Ascending aorta (tissue), 2 donors: ENCODE data around the gene SEMA3F. TPM values are rescaled to one million over a fixed set of nuclear protein-coding genes. Genes with fewer than 3 reads are reported as not detected.

Experiments used
- DNase-seq, 2 donors: peaks; one replicate each; pipeline ENCODE4 v3.0.0-alpha.2; 2019; ENCODE audit warnings: low spot score in 2 of 2
- H3K27ac ChIP-seq, 2 donors: fragments of 200-600 bp; sonication (generic); one replicate each; pipeline ENCODE4 v1.5.1; 2016 to 2017; ENCODE audit warnings: mild to moderate bottlenecking in 1 of 2
- H3K27me3 ChIP-seq: fragments of 200-600 bp; sonication (generic); one replicate; pipeline ENCODE4 v1.5.1; 2017
- H3K36me3 ChIP-seq, 2 donors: fragments of 200-600 bp; sonication (generic); one replicate each; pipeline ENCODE4 v1.5.1; 2016
- H3K4me1 ChIP-seq, 2 donors: fragments of 200-600 bp; sonication (generic); one replicate each; pipeline ENCODE4 v1.5.1; 2016 to 2017; ENCODE audit warnings: mild to moderate bottlenecking in 1 of 2
- H3K4me3 ChIP-seq, 2 donors: fragments of 200-600 bp; sonication (generic); one replicate each; pipeline ENCODE4 v1.5.1; 2016 to 2017; ENCODE audit warnings: mild to moderate bottlenecking in 1 of 2
- H3K9me3 ChIP-seq, 2 donors: fragments of 200-600 bp; sonication (generic); one replicate each; pipeline ENCODE4 v1.5.1; 2016
- intact Hi-C: fragments of 100-400 bp; cut with DNase I; formaldehyde crosslinking; loops from one replicate; pipeline ENCODE4 v1.15.1; 2023
- total RNA-seq: library from RNA; depleted of rRNA; stranded (reverse); fragments of >200 nt; gene quantifications from one replicate; pipeline ENCODE4 v1.1.0, GENCODE V29; 2016
- TF ChIP-seq, protein P1 (sequence below), 3 experiments: fragments of 200-600 bp in 2 of 3; fragments of 450-650 bp in 1 of 3; sonication (generic) in 2 of 3; IDR thresholded peaks; one replicate each; pipeline ENCODE4 v1.5.1; 2016 to 2019; ENCODE audit warnings: antibody characterized with exemption in 3 of 3, mild to moderate bottlenecking in 1 of 3, moderate library complexity in 1 of 3

SEMA3F gene
- total RNA-seq: 75.0 TPM

GRCh38 chr3:50154840-50155490 is at the start of gene SEMA3F:
TSS of gene SEMA3F (plus strand) at chr3:50155324. CDS start at chr3:50159623, 4,299 bp downstream.
- peak in 1 of 2 donors; percentile 78 for DNase-seq
- Histone ChIP-seq H3K4me1 (peaks cover 17 to 41% of the 10 kb centered on the region in 2 donors), H3K27me3 (no peaks in the 10 kb centered on the region), H3K4me3 (peak within 1 kb of the TSS; percentile 62 to 75), H3K36me3 (no peaks in the 10 kb centered on the region), H3K27ac (peak within 1 kb of the TSS; percentile 62 to 94), H3K9me3 (no peaks in the 10 kb centered on the region)
- intact Hi-C loops: loop anchor here (1.0 to 2.0 kb wide), 3 partner anchors 10 to 34 kb away; no protein-coding TSS in a partner anchor
- TF ChIP-seq, protein P1, sequence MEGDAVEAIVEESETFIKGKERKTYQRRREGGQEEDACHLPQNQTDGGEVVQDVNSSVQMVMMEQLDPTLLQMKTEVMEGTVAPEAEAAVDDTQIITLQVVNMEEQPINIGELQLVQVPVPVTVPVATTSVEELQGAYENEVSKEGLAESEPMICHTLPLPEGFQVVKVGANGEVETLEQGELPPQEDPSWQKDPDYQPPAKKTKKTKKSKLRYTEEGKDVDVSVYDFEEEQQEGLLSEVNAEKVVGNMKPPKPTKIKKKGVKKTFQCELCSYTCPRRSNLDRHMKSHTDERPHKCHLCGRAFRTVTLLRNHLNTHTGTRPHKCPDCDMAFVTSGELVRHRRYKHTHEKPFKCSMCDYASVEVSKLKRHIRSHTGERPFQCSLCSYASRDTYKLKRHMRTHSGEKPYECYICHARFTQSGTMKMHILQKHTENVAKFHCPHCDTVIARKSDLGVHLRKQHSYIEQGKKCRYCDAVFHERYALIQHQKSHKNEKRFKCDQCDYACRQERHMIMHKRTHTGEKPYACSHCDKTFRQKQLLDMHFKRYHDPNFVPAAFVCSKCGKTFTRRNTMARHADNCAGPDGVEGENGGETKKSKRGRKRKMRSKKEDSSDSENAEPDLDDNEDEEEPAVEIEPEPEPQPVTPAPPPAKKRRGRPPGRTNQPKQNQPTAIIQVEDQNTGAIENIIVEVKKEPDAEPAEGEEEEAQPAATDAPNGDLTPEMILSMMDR (IDR thresholded peaks at IDR 0.05): peak in 1 of 3 experiments; percentile 33

DNA sequence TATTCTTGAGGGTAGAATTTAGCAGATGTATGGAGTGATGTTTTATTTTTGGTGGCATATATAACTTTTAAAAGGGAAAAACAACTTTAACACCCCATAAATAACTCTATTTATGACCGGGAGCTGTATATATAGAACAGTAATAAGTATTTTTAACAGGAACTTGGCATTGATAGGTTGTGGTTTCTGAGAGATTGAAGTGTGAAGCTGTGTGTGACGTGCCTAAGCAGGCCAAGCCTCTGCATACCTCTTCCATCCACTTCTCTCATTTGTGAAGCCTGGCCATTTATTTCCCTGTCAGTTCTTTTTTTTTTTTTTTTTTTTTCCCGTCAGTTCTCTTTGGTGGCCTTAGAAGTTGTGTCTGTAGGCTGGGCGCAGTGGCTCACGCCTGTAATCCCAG is 43.4 kb upstream of the SEMA3F start:
- intact Hi-C loops: no loop called here
- Histone ChIP-seq H3K27me3 (no peaks in the 10 kb centered on the region), H3K9me3 (no peaks in the 10 kb centered on the region), H3K36me3 (peaks cover 96 to 98% of the 10 kb centered on the region in 2 donors), H3K4me1 (no peaks in the 10 kb centered on the region), H3K27ac (no peak overlapping the region), H3K4me3 (no peak overlapping the region)
- DNase-seq: no peak
- TF ChIP-seq, protein P1 (IDR thresholded peaks at IDR 0.05): no peak

- Histone ChIP-seq H3K9me3 (no peaks in the 10 kb centered on the region), H3K4me3 (no peak overlapping the region), H3K27ac (no peak overlapping the region), H3K36me3 (peaks cover 96 to 98% of the 10 kb centered on the region in 2 donors), H3K4me1 (no peaks in the 10 kb centered on the region), H3K27me3 (no peaks in the 10 kb centered on the region)
- intact Hi-C loops: no loop called here
- DNase-seq: no peak
- TF ChIP-seq, protein P1 (IDR thresholded peaks at IDR 0.05): no peak
These were observed 42.7 kb upstream of the SEMA3F start for GRCh38 chr3:50112462-50112861.

DNA sequence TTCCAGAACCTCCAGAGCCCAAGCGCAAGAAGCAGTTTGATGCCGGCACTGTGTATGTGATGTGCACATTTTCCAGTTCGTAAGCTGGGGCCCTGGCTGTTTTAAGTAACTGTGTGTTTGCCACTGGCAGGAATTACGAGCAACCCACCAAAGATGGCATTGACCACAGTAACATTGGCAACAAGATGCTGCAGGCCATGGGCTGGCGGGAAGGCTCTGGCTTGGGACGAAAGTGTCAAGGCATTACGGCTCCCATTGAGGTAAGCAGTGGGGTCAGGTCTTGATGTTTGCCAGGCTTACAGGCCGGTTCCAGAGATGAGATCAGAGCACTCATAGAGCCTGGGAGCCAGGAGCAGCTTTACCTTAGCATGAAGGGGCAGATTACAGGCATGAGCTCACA is 38.0 kb upstream of the SEMA3F start:
- TF ChIP-seq, protein P1 (IDR thresholded peaks at IDR 0.05): no peak
- no peak for DNase-seq
- Histone ChIP-seq H3K9me3 (no peaks in the 10 kb centered on the region), H3K36me3 (peaks cover 85 to 86% of the 10 kb centered on the region in 2 donors), H3K4me1 (peaks cover 0 to 3% of the 10 kb centered on the region in 2 donors), H3K27me3 (no peaks in the 10 kb centered on the region), H3K4me3 (no peak overlapping the region), H3K27ac (no peak overlapping the region)
- intact Hi-C loops: no loop called here

- Histone ChIP-seq H3K27me3 (no peaks in the 10 kb centered on the region), H3K36me3 (peaks cover 75 to 76% of the 10 kb centered on the region in 2 donors)
These were observed 36.9 kb upstream of the SEMA3F start for GRCh38 chr3:50118237-50118636.

More at GRCh38 chr3:50118237-50118636, 36.9 kb upstream of the SEMA3F start:
- intact Hi-C loops: no loop called here
- TF ChIP-seq, protein P1 (IDR thresholded peaks at IDR 0.05): no peak
- no peak overlapping the region for H3K27ac ChIP-seq
- peaks cover 0 to 3% of the 10 kb centered on the region in 2 donors for H3K4me1 ChIP-seq
- H3K9me3 ChIP-seq: no peaks in the 10 kb centered on the region
- no peak overlapping the region for H3K4me3 ChIP-seq
- no peak for DNase-seq
